Smooth muscle cell (in vitro differentiated cells): ENCODE measurements around the gene APOBEC3H. TPM values are rescaled to one million over a fixed set of nuclear protein-coding genes. Genes with fewer than 3 reads are reported as not detected.

Source experiments
- DNase-seq: peaks from one replicate; lab custom pipeline; 2025; ENCODE audit not compliant: unreplicated experiment; lab: John Stamatoyannopoulos, UW
- H2AFZ ChIP-seq: fragments of 200-600 bp; sonication (generic); 2 replicates; pipeline ENCODE4 v1.6.0; 2016; ENCODE audit warnings: antibody characterized with exemption, low read depth, mild to moderate bottlenecking
- H3F3A ChIP-seq: fragments of 200-600 bp; sonication (generic); 2 replicates; pipeline ENCODE4 v1.6.0; 2017; ENCODE audit warnings: antibody characterized with exemption, low read depth
- H3K27ac ChIP-seq: fragments of 200-600 bp; sonication (generic); 2 replicates; pipeline ENCODE4 v1.5.1; 2016; ENCODE audit warnings: low read depth, mild to moderate bottlenecking
- H3K27me3 ChIP-seq: fragments of 200-600 bp; sonication (generic); 2 replicates; pipeline ENCODE4 v1.6.1; 2016; ENCODE audit warnings: low read depth, mild to moderate bottlenecking
- H3K36me3 ChIP-seq: fragments of 200-600 bp; sonication (generic); 2 replicates; pipeline ENCODE4 v1.5.1; 2016; ENCODE audit warnings: low read depth
- H3K4me1 ChIP-seq: fragments of 200-600 bp; sonication (generic); 2 replicates; pipeline ENCODE4 v1.5.1; 2016; ENCODE audit warnings: low read depth
- H3K4me2 ChIP-seq: fragments of 200-600 bp; sonication (generic); 2 replicates; pipeline ENCODE4 v1.6.0; 2016; ENCODE audit warnings: mild to moderate bottlenecking
- H3K4me3 ChIP-seq: fragments of 200-600 bp; sonication (generic); 2 replicates; pipeline ENCODE4 v1.5.1; 2016; ENCODE audit warnings: mild to moderate bottlenecking
- H3K79me2 ChIP-seq: fragments of 200-600 bp; sonication (generic); 2 replicates; pipeline ENCODE4 v1.6.0; 2016; ENCODE audit warnings: low read depth, mild to moderate bottlenecking
- H3K9ac ChIP-seq: fragments of 200-600 bp; sonication (generic); 2 replicates; pipeline ENCODE4 v1.6.0; 2016; ENCODE audit warnings: low read depth
- H3K9me3 ChIP-seq: fragments of 200-600 bp; sonication (generic); replicated peaks from 2 replicates; pipeline ENCODE4 v1.5.1; 2016; ENCODE audit warnings: low read depth
- H4K20me1 ChIP-seq: fragments of 200-600 bp; sonication (generic); 2 replicates; pipeline ENCODE4 v1.6.0; 2016; ENCODE audit warnings: low read depth
- WGBS: methylation state at CpG from one replicate; pipeline ENCODE4 v1.1.7; 2016; ENCODE audit warnings: low lambda C conversion rate; 5-methylcytosine and 5-hydroxymethylcytosine counted together
- polyA plus RNA-seq: library from polyadenylated mRNA; unstranded; fragments of >200 nt; fragmentation: Nextera tagmentation; extraction: Ambion mirVana; gene quantifications from 2 replicates; pipeline ENCODE4 v1.2.1, GENCODE V29; 2016
- total RNA-seq: library from RNA; depleted of rRNA; stranded (reverse); fragments of >200 nt; gene quantifications from 2 replicates; pipeline ENCODE4 v1.2.3, GENCODE V29; 2014
- TF ChIP-seq, protein P1 (sequence below): fragments of 200-600 bp; sonication (generic); IDR thresholded peaks from 2 replicates; pipeline ENCODE4 v1.5.1; 2017; ENCODE audit warnings: borderline replicate concordance, mild to moderate bottlenecking, antibody characterized with exemption; ENCODE audit not compliant: insufficient read depth, poor library complexity, severe bottlenecking

The APOBEC3H gene
- total and polyA plus RNA-seq, 2 experiments from 2014 or later: 0.31 to 0.57 TPM

DNA sequence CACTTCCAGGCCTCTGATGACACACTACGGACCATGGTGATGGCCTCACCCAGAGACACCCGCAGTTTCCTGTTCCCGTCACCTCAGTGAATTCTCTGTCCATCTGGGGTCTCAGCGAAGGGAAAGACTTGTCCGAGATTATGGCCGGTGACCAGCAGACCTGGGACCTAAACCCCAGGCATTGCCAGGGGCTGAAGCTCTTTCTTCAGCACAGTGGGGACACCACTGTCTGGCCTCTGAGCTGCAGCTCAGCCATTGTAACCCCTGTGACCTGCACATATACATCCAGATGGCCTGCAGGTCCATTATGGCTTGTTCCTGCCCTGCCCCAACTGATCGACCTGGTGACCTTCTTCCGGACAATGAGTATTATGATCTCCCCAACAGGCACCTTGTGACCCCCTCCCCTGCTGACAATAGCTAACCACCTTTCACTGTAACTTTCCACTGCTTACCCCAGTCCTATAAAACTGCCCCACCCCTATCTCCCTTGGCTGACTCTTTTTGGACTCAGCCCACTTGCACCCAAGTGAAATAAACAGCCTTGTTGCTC, 33.2 kb downstream of the APOBEC3H start:
- H3K79me2 ChIP-seq: no peaks in the 10 kb centered on the region
- H2AFZ ChIP-seq: no peak overlapping the region
- no peaks in the 10 kb centered on the region for H4K20me1 ChIP-seq
- no peaks in the 10 kb centered on the region for H3K27me3 ChIP-seq
- H3K4me1 ChIP-seq: peaks cover 20% of the 10 kb centered on the region
- H3K9me3 ChIP-seq: no peaks in the 10 kb centered on the region
- H3K4me3 ChIP-seq: no peak overlapping the region
- no peaks in the 10 kb centered on the region for H3F3A ChIP-seq
- no peak overlapping the region for H3K9ac ChIP-seq
- TF ChIP-seq, protein P1, sequence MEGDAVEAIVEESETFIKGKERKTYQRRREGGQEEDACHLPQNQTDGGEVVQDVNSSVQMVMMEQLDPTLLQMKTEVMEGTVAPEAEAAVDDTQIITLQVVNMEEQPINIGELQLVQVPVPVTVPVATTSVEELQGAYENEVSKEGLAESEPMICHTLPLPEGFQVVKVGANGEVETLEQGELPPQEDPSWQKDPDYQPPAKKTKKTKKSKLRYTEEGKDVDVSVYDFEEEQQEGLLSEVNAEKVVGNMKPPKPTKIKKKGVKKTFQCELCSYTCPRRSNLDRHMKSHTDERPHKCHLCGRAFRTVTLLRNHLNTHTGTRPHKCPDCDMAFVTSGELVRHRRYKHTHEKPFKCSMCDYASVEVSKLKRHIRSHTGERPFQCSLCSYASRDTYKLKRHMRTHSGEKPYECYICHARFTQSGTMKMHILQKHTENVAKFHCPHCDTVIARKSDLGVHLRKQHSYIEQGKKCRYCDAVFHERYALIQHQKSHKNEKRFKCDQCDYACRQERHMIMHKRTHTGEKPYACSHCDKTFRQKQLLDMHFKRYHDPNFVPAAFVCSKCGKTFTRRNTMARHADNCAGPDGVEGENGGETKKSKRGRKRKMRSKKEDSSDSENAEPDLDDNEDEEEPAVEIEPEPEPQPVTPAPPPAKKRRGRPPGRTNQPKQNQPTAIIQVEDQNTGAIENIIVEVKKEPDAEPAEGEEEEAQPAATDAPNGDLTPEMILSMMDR: no peak
- no peak overlapping the region for H3K27ac ChIP-seq
- H3K4me2 ChIP-seq: peak overlapping the region; percentile 48
- no peak for DNase-seq
- WGBS: 91% methylated on average over 8 of the region's 8 CpGs
- H3K36me3 ChIP-seq: no peaks in the 10 kb centered on the region

DNA sequence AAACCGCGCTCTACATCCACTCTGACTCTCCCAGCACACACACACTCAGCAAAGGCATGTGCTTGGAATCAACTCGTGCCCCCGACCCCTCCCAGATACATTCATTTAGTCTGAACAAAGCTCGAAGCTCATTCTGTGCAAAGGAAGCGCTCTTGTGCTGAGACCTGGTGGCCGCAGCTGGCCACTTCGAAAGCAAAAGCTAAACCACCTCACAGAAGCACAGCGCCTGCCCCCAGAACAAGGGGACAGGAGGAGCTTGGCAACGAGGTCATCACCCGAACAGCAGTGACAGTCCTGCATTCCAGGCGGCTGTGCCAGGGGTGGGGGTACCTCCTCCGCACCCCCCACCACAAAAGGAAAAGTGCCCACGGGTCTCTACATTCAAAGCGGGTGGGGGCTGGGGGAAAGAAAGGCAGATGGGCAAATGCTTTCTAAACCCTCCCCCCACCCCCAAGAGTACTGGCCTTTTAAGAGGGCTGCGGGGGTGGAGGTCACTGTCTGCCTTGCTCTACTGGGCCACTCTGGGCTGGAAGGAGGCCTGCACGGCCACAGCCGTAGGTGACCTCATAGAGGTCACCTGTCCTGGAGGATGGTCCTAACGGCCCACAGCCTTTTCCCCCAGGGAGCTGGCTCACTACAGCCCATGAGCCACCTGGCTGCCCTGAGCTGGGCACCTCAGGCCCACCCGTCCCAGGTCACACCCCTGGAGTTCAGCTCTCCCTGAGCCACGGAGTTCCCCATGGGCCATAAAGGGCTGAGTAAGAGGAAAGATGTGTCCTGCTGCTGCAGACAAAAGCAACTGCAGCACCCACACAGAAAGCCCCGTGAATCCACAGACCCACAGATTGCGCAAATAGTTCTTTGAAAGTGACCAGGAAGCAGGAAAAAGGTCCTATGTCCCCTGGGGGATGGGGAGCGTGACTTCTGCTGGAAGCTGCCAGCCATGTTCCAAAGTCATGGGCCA, 34.1 kb downstream of the APOBEC3H start:
- peaks cover 20% of the 10 kb centered on the region for H3K4me1 ChIP-seq
- no peak overlapping the region for H3K9ac ChIP-seq
- WGBS: 56% methylated on average over 24 of the region's 24 CpGs
- H3K9me3 ChIP-seq: no peaks in the 10 kb centered on the region
- no peaks in the 10 kb centered on the region for H3K36me3 ChIP-seq
- no peak for DNase-seq
- H3K27ac ChIP-seq: no peak overlapping the region
- no peaks in the 10 kb centered on the region for H3F3A ChIP-seq
- H3K4me3 ChIP-seq: no peak overlapping the region
- no peaks in the 10 kb centered on the region for H3K27me3 ChIP-seq
- no peak overlapping the region for H2AFZ ChIP-seq
- H4K20me1 ChIP-seq: no peaks in the 10 kb centered on the region
- peak overlapping the region; percentile 48 for H3K4me2 ChIP-seq
- TF ChIP-seq, protein P1: no peak
- no peaks in the 10 kb centered on the region for H3K79me2 ChIP-seq

DNA sequence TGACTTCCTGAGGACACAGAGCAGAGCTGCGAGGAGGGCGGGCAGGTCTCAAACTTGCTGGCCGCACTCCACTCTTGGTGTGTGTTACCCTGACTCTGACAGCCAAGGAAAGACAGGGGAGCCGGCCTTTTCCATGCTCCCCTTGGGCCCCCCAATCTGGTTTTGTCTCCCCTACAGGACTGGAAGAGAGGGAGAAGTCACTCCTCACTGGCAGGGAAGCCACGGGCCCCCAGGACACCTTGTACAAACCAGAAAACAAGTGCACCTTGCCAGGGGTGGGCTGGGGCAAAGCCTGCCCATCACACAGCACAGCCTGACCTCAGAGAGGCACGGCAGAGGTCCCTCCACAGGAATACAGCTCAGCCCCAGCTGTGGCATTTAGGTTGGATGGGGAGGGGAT, 35.2 kb downstream of the APOBEC3H start:
- no peaks in the 10 kb centered on the region for H3K27me3 ChIP-seq
- H3F3A ChIP-seq: no peaks in the 10 kb centered on the region
- no peak overlapping the region for H3K4me2 ChIP-seq
- peaks cover 20% of the 10 kb centered on the region for H3K4me1 ChIP-seq
- H2AFZ ChIP-seq: no peak overlapping the region
- no peak overlapping the region for H3K27ac ChIP-seq
- 83% methylated on average over 6 of the region's 6 CpGs for WGBS
- DNase-seq: no peak
- no peaks in the 10 kb centered on the region for H4K20me1 ChIP-seq
- TF ChIP-seq, protein P1: no peak
- H3K9me3 ChIP-seq: no peaks in the 10 kb centered on the region
- no peak overlapping the region for H3K4me3 ChIP-seq
- H3K9ac ChIP-seq: no peak overlapping the region
- H3K79me2 ChIP-seq: no peaks in the 10 kb centered on the region
- H3K36me3 ChIP-seq: no peaks in the 10 kb centered on the region
